Smooth muscle cell (in vitro differentiated cells): Measurements from ENCODE around the gene LRRC42. TPM values are rescaled to one million over a fixed set of nuclear protein-coding genes. Genes with fewer than 3 reads are reported as not detected.

Experiments
- DNase-seq: peaks from one replicate; lab custom pipeline; 2025; ENCODE audit not compliant: unreplicated experiment; lab: John Stamatoyannopoulos, UW
- H2AFZ ChIP-seq: fragments of 200-600 bp; sonication (generic); 2 replicates; pipeline ENCODE4 v1.6.0; 2016; ENCODE audit warnings: antibody characterized with exemption, low read depth, mild to moderate bottlenecking
- H3F3A ChIP-seq: fragments of 200-600 bp; sonication (generic); 2 replicates; pipeline ENCODE4 v1.6.0; 2017; ENCODE audit warnings: antibody characterized with exemption, low read depth
- H3K27ac ChIP-seq: fragments of 200-600 bp; sonication (generic); 2 replicates; pipeline ENCODE4 v1.5.1; 2016; ENCODE audit warnings: low read depth, mild to moderate bottlenecking
- H3K27me3 ChIP-seq: fragments of 200-600 bp; sonication (generic); 2 replicates; pipeline ENCODE4 v1.6.1; 2016; ENCODE audit warnings: low read depth, mild to moderate bottlenecking
- H3K36me3 ChIP-seq: fragments of 200-600 bp; sonication (generic); 2 replicates; pipeline ENCODE4 v1.5.1; 2016; ENCODE audit warnings: low read depth
- H3K4me1 ChIP-seq: fragments of 200-600 bp; sonication (generic); 2 replicates; pipeline ENCODE4 v1.5.1; 2016; ENCODE audit warnings: low read depth
- H3K4me2 ChIP-seq: fragments of 200-600 bp; sonication (generic); 2 replicates; pipeline ENCODE4 v1.6.0; 2016; ENCODE audit warnings: mild to moderate bottlenecking
- H3K4me3 ChIP-seq: fragments of 200-600 bp; sonication (generic); 2 replicates; pipeline ENCODE4 v1.5.1; 2016; ENCODE audit warnings: mild to moderate bottlenecking
- H3K79me2 ChIP-seq: fragments of 200-600 bp; sonication (generic); 2 replicates; pipeline ENCODE4 v1.6.0; 2016; ENCODE audit warnings: low read depth, mild to moderate bottlenecking
- H3K9ac ChIP-seq: fragments of 200-600 bp; sonication (generic); 2 replicates; pipeline ENCODE4 v1.6.0; 2016; ENCODE audit warnings: low read depth
- H3K9me3 ChIP-seq: fragments of 200-600 bp; sonication (generic); replicated peaks from 2 replicates; pipeline ENCODE4 v1.5.1; 2016; ENCODE audit warnings: low read depth
- H4K20me1 ChIP-seq: fragments of 200-600 bp; sonication (generic); 2 replicates; pipeline ENCODE4 v1.6.0; 2016; ENCODE audit warnings: low read depth
- WGBS: methylation state at CpG from one replicate; pipeline ENCODE4 v1.1.7; 2016; ENCODE audit warnings: low lambda C conversion rate; 5-methylcytosine and 5-hydroxymethylcytosine counted together
- polyA plus RNA-seq: library from polyadenylated mRNA; unstranded; fragments of >200 nt; fragmentation: Nextera tagmentation; extraction: Ambion mirVana; gene quantifications from 2 replicates; pipeline ENCODE4 v1.2.1, GENCODE V29; 2016
- total RNA-seq: library from RNA; depleted of rRNA; stranded (reverse); fragments of >200 nt; gene quantifications from 2 replicates; pipeline ENCODE4 v1.2.3, GENCODE V29; 2014
- TF ChIP-seq, protein P1 (sequence below): fragments of 200-600 bp; sonication (generic); IDR thresholded peaks from 2 replicates; pipeline ENCODE4 v1.5.1; 2017; ENCODE audit warnings: borderline replicate concordance, mild to moderate bottlenecking, antibody characterized with exemption; ENCODE audit not compliant: insufficient read depth, poor library complexity, severe bottlenecking

LRRC42 gene
- total and polyA plus RNA-seq, 2 experiments from 2014 or later = 36.5 to 37.0 TPM

- peaks cover 2% of the 10 kb centered on the region for H3K79me2 ChIP-seq
- H3F3A ChIP-seq = no peaks in the 10 kb centered on the region
- no peak overlapping the region for H3K27ac ChIP-seq
- TF ChIP-seq, protein P1, sequence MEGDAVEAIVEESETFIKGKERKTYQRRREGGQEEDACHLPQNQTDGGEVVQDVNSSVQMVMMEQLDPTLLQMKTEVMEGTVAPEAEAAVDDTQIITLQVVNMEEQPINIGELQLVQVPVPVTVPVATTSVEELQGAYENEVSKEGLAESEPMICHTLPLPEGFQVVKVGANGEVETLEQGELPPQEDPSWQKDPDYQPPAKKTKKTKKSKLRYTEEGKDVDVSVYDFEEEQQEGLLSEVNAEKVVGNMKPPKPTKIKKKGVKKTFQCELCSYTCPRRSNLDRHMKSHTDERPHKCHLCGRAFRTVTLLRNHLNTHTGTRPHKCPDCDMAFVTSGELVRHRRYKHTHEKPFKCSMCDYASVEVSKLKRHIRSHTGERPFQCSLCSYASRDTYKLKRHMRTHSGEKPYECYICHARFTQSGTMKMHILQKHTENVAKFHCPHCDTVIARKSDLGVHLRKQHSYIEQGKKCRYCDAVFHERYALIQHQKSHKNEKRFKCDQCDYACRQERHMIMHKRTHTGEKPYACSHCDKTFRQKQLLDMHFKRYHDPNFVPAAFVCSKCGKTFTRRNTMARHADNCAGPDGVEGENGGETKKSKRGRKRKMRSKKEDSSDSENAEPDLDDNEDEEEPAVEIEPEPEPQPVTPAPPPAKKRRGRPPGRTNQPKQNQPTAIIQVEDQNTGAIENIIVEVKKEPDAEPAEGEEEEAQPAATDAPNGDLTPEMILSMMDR = no peak
- no peak overlapping the region for H3K4me3 ChIP-seq
- no peak overlapping the region for H3K4me2 ChIP-seq
- H3K27me3 ChIP-seq = no peaks in the 10 kb centered on the region
- H3K36me3 ChIP-seq = peaks cover 34% of the 10 kb centered on the region
- H3K9ac ChIP-seq = no peak overlapping the region
- no peak overlapping the region for H2AFZ ChIP-seq
- no peak for DNase-seq
- no peaks in the 10 kb centered on the region for H3K4me1 ChIP-seq
- WGBS = 96% methylated on average over 3 of the region's 3 CpGs
- H4K20me1 ChIP-seq = no peaks in the 10 kb centered on the region
- peaks cover 26% of the 10 kb centered on the region for H3K9me3 ChIP-seq
These were observed 15.2 kb upstream of the LRRC42 start for GRCh38 chr1:53930932-53931331.

DNA sequence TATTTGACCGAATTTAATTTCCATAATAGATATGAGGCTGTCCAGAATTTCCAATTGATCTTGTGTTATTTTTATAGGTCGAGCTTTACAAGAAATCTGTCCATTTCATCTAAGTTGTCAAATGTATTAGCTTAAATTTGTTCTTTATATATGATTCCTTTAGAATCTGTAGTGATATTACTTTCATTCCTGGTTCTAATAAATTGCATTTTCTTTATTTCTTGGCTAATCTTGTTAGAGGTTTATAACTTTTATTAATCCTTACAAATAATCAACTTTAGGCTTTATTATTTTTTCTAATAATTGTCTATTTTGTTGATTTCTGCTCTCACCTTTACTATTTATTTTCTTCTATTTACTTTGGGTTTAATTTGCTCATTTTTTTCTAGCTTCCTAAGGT lies 14.6 kb upstream of the LRRC42 start:
- TF ChIP-seq, protein P1 = no peak
- H3K4me1 ChIP-seq = no peaks in the 10 kb centered on the region
- no peak for DNase-seq
- H3F3A ChIP-seq = no peaks in the 10 kb centered on the region
- H3K27ac ChIP-seq = no peak overlapping the region
- no peak overlapping the region for H3K4me2 ChIP-seq
- no peak overlapping the region for H2AFZ ChIP-seq
- no peak overlapping the region for H3K9ac ChIP-seq
- H3K27me3 ChIP-seq = no peaks in the 10 kb centered on the region
- WGBS = 99% methylated on average over 2 of the region's 2 CpGs
- H3K4me3 ChIP-seq = no peak overlapping the region
- peaks cover 2% of the 10 kb centered on the region for H3K79me2 ChIP-seq
- H3K36me3 ChIP-seq = peaks cover 34% of the 10 kb centered on the region
- H4K20me1 ChIP-seq = no peaks in the 10 kb centered on the region
- H3K9me3 ChIP-seq = peaks cover 26% of the 10 kb centered on the region

- WGBS = 100% methylated on average over 1 of the region's 1 CpG
- TF ChIP-seq, protein P1 = no peak
These were observed 11.9 kb upstream of the LRRC42 start for GRCh38 chr1:53934170-53934765.

DNA sequence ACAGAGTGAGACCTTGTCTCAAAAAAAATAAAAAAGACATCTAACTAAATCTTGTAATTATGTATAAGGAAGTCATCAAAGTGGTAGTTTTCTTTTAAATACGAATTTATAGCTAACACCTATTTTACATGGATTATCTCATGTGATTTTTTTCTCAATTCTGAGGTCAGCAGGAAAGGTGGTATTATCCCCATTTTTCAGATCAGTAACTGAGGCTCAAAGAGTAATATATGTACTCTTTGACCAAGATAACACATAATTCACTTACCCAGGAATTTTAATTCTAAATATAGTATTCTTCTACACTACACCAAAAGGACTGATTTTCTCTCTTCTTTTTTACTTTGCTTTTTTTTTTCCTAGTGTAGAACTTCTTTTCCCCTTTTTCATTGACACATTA lies 9.7 kb upstream of the LRRC42 start:
- 100% methylated on average over 1 of the region's 1 CpG for WGBS
- Histone ChIP-seq H2AFZ (no peak overlapping the region), H4K20me1 (peaks cover 11% of the 10 kb centered on the region), H3K36me3 (peaks cover 26% of the 10 kb centered on the region), H3K27me3 (no peaks in the 10 kb centered on the region), H3K27ac (no peak overlapping the region), H3K79me2 (peaks cover 20% of the 10 kb centered on the region), H3K4me3 (no peak overlapping the region), H3K4me1 (no peaks in the 10 kb centered on the region), H3K9me3 (peaks cover 26% of the 10 kb centered on the region), H3K9ac (no peak overlapping the region), H3F3A (no peaks in the 10 kb centered on the region), H3K4me2 (no peak overlapping the region)
- TF ChIP-seq, protein P1 = no peak
- DNase-seq = no peak

More at GRCh38 chr1:53934170-53934765, 11.9 kb upstream of the LRRC42 start:
- H3K36me3 ChIP-seq = peaks cover 31% of the 10 kb centered on the region
- H3K4me2 ChIP-seq = no peak overlapping the region
- no peak overlapping the region for H3K27ac ChIP-seq
- no peaks in the 10 kb centered on the region for H3F3A ChIP-seq
- H3K4me1 ChIP-seq = no peaks in the 10 kb centered on the region
- no peak overlapping the region for H3K9ac ChIP-seq
- no peak for DNase-seq
- H3K9me3 ChIP-seq = peaks cover 26% of the 10 kb centered on the region
- no peaks in the 10 kb centered on the region for H3K27me3 ChIP-seq
- no peak overlapping the region for H2AFZ ChIP-seq
- no peaks in the 10 kb centered on the region for H4K20me1 ChIP-seq
- peaks cover 2% of the 10 kb centered on the region for H3K79me2 ChIP-seq
- no peak overlapping the region for H3K4me3 ChIP-seq
